ENCODE results near the gene RGS11. TPM values are rescaled to one million over a fixed set of nuclear protein-coding genes. Genes with fewer than 3 reads are reported as not detected.
"Not testable (repeated sequence)": the region's sequence is repeated elsewhere in the genome, so short reads cannot be mapped to it uniquely, and the experiment has no call there.

RGS11 gene
- total RNA-seq, 4 donors from 2014 or later: 0.88 to 4.8 (median 2.6) TPM

DNA sequence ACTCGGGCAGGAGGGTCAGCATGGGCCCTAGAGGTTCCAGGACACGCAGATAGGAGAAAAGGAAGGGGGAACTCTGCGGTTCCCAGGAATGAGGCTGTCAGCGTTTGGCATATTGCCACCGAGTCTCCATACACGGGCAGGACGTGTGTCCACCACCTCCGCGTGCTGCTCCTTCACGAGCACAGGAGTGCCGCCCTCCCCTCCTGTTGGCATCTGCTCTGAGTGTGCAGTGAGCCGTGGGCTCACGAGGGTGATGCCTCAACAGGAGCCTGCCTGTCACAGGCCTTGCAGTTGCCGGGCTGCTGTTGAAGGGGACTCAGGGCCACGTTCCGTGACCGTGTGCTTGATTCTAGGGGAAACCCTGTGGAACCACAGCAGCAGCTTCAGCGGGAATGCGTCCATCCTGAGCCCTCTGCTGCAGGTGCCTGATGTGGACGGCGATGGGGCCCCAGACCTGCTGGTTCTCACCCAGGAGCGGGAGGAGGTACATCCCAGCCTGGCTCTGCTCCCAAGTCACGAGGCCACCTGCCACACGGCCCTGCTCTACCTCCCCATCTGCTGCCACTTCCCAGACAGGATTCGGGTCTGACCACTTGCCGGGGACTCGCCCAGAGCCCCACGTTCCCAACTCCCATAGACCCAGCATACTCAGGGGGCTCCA is 14.6 kb downstream of the RGS11 start:
- Histone ChIP-seq H3K4me1 (peaks cover 0 to 9% (median 0%) of the 10 kb centered on the region in 3 donors), H3K9me3 (no peaks in the 10 kb centered on the region), H3K27ac (no peak overlapping the region), H3K27me3 (no peaks in the 10 kb centered on the region), H3K4me3 (no peak overlapping the region), H3K36me3 (peaks cover 27 to 90% (median 36%) of the 10 kb centered on the region in 3 donors)
- WGBS, 2 donors: 84 to 87% methylated on average over 9 to 12 of the region's 28 CpGs
- intact Hi-C loops (cut with DNase I): no loop called here
- DNase-seq: no peak
- TF ChIP-seq, protein P1, sequence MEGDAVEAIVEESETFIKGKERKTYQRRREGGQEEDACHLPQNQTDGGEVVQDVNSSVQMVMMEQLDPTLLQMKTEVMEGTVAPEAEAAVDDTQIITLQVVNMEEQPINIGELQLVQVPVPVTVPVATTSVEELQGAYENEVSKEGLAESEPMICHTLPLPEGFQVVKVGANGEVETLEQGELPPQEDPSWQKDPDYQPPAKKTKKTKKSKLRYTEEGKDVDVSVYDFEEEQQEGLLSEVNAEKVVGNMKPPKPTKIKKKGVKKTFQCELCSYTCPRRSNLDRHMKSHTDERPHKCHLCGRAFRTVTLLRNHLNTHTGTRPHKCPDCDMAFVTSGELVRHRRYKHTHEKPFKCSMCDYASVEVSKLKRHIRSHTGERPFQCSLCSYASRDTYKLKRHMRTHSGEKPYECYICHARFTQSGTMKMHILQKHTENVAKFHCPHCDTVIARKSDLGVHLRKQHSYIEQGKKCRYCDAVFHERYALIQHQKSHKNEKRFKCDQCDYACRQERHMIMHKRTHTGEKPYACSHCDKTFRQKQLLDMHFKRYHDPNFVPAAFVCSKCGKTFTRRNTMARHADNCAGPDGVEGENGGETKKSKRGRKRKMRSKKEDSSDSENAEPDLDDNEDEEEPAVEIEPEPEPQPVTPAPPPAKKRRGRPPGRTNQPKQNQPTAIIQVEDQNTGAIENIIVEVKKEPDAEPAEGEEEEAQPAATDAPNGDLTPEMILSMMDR (IDR thresholded peaks at IDR 0.05): no peak
- no peak for TF ChIP-seq POLR2A (IDR thresholded peaks at IDR 0.05)

DNA sequence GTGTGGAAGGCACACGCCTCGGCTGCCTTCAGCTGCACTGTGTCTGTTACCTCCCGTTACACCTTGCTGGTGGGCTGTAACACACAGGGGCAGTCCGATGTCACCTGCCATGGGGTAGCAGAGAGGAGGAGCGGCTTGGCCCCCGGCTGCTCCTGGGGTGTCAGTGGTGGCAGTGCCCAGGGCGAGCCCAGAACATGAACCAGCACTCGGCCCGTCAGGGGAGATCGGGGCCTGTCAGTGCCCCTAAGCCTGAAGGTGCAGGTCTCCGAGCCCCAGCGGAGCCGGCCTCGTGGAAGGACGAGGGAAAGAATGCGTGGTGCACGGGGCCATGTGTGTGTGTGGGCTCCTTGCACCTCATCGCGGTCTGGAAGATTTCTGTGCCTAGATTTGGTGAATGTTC is 15.4 kb downstream of the RGS11 start:
- no peaks in the 10 kb centered on the region for H3K9me3 ChIP-seq
- H3K4me3 ChIP-seq: no peak overlapping the region
- WGBS, 2 donors: 92 to 100% methylated on average over 3 to 12 of the region's 19 CpGs
- H3K27me3 ChIP-seq: no peaks in the 10 kb centered on the region
- no peak for TF ChIP-seq POLR2A (IDR thresholded peaks at IDR 0.05)
- TF ChIP-seq, protein P1 (IDR thresholded peaks at IDR 0.05): no peak
- no peak for DNase-seq
- H3K4me1 ChIP-seq: peaks cover 0 to under 1% (median 0%) of the 10 kb centered on the region in 3 donors
- H3K27ac ChIP-seq: no peak overlapping the region
- H3K36me3 ChIP-seq: peaks cover 27 to 95% (median 36%) of the 10 kb centered on the region in 3 donors
- intact Hi-C loops (cut with DNase I): no loop called here

DNA sequence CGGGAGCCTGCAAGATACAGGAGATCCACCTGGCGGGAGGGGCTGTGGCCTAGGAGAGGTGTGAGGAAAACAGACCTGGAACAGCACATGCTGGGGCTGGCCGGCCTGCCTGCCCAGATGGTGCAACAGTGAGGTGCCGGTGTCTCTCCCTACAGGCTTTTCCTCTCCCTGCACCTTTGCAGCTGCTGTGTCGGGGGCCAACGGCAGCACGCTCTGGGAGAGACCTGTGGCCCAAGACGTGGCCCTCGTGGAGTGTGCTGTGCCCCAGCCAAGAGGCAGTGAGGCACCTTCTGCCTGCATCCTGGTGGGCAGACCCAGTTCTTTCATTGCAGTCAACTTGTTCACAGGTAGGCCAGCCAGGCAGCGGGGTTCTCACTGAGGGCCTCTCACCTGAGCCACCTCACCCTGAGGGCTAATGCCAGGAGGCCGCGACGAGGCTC is 15.9 kb downstream of the RGS11 start:
- Histone ChIP-seq H3K9me3 (no peaks in the 10 kb centered on the region), H3K4me1 (no peaks in the 10 kb centered on the region), H3K36me3 (peaks cover 30 to 95% (median 36%) of the 10 kb centered on the region in 3 donors), H3K4me3 (no peak overlapping the region), H3K27me3 (no peaks in the 10 kb centered on the region), H3K27ac (no peak overlapping the region)
- intact Hi-C loops (cut with DNase I): no loop called here
- TF ChIP-seq, protein P1 (IDR thresholded peaks at IDR 0.05): no peak
- 84% methylated on average over 7 of the region's 13 CpGs; no CpG with 5 or more reads in 1 of the 2 donors for WGBS, 2 donors
- DNase-seq: no peak

DNA sequence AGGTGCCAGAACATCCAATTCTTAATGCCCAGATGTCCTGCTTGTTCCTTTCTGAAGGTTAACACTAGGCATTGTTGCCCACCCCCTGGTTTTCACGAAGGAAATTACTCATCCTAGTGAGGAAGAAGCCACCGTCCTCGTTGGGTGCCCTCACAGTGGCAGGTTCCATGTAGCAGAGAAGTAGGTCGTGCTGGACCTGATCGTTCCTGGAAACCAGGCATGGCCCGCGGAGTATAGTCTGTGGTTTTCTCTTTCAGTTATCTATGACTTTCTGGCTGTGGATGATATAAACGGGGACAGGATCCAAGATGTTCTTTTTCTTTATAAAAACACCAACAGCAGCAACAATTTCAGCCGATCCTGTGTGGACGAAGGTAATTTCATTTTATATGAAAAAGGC is 16.5 kb downstream of the RGS11 start:
- TF ChIP-seq, protein P1 (IDR thresholded peaks at IDR 0.05): no peak
- no peak for TF ChIP-seq POLR2A (IDR thresholded peaks at IDR 0.05)
- 72 to 74% methylated on average over 7 to 10 of the region's 10 CpGs for WGBS, 2 donors
- no peaks in the 10 kb centered on the region for H3K9me3 ChIP-seq
- no peak overlapping the region for H3K4me3 ChIP-seq
- H3K27ac ChIP-seq: no peak overlapping the region
- H3K4me1 ChIP-seq: no peaks in the 10 kb centered on the region
- DNase-seq: no peak
- intact Hi-C loops (cut with DNase I): no loop called here
- H3K27me3 ChIP-seq: no peaks in the 10 kb centered on the region
- H3K36me3 ChIP-seq: peaks cover 30 to 95% (median 32%) of the 10 kb centered on the region in 3 donors

DNA sequence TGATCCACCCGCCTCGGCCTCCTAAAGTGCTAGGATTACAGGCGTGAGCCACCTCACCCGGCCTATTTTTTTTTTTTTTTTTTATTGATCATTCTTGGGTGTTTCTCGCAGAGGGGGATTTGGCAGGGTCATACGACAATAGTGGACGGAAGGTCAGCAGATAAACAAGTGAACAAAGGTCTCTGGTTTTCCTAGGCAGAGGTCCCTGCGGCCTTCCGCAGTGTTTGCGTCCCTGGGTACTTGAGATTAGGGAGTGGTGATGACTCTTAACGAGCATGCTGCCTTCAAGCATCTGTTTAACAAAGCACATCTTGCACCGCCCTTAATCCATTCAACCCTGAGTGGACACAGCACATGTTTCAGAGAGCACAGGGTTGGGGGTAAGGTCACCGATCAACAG is 17.7 kb downstream of the RGS11 start:
- intact Hi-C loops (cut with DNase I); H3K27me3 ChIP-seq; H3K4me1 ChIP-seq; H3K4me3 ChIP-seq; DNase-seq; H3K27ac ChIP-seq; H3K9me3 ChIP-seq: not testable (repeated sequence)
- WGBS, 2 donors: 97 to 98% methylated on average over 10 of the region's 13 CpGs
- peaks cover 20 to 95% (median 22%) of the 10 kb centered on the region in 3 donors for H3K36me3 ChIP-seq

Data from esophagus squamous epithelium (tissue), 5 donors.